DMS 273 (cell line): ENCODE results near the gene RFX4.
"Not testable (repeated sequence)": the region's sequence is repeated elsewhere in the genome, so short reads cannot be mapped to it uniquely, and the experiment has no call there.

Source experiments
- DNase-seq: peaks from one replicate; lab custom pipeline; 2025; ENCODE audit not compliant: unreplicated experiment; lab: John Stamatoyannopoulos, UW

Gene RFX4

GRCh38 chr12:106685381-106685780 lies 102.6 kb downstream of the RFX4 start:
- DNase-seq = peak; percentile 3

- DNase-seq = no peak
Measured at GRCh38 chr12:106687672-106688071, 104.9 kb downstream of the RFX4 start.

- no peak for DNase-seq
Measured at GRCh38 chr12:106690569-106691305, 107.9 kb downstream of the RFX4 start.

DNA sequence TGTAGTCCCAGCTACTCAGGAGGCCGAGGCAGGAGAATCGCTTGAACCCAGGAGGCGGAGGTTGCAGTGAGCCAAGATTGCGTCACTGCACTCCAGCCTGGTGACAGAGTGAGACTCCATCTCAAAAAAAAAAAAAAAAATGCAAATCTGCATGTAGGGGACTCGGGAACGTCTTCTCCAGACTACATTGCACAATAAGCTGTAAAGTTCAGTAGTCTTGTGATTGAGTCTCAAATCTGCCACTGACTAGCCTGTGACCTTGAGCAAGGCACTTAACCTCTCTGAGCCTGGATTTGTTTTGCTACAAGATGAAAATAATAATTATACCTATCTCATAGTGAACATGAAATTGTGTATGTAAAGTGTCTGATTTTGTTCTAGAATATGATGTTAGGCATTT lies 109.2 kb downstream of the RFX4 start:
- not testable (repeated sequence) for DNase-seq

DNA sequence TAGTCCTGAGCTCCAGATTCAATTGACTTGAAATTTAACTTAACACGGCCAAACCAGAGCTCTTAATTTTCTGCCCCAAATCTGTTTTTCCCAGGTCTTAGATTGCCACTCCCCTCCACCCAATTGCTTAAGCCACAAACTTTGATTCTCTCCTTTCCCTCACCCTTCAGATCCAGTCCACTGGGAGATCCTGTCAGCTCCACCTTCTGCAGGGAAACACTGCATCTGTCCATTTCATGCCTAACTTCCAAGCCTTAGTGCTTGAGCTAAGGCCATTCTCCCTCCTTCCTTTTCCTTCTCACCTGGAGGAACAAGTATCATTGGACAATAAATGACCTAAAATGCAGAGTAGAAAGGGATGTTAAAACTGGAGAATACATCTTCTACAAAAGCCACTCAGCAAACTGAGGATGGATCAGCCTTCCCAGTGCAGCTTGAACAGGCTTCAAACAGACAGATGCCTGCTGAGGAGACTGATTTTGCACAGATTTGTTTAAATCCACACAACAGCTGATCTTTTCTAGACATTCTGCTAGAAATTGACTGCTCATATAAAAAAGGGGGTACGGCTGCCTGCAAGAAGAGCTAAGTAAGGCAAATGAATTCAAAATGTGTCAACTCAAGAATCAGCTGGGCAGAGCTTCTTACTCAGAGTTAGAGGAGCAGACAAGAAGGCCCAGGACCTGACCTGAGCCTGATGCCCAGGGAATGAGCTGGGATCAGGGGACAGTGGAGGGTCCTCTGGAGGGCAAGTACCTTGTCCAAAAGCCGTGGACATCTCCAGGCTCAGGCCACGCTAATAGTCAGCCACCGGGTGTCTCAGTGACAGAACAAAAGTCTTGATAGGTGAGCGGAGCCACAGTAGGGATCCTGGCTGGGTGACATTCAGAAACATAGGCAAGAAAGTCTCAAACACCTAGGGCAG lies 110.4 kb downstream of the RFX4 start:
- DNase-seq = no peak

GRCh38 chr12:106696071-106696470 lies 113.3 kb downstream of the RFX4 start:
- DNase-seq = no peak

GRCh38 chr12:106696681-106697417 lies 114.0 kb downstream of the RFX4 start:
- DNase-seq = peak; percentile 4

GRCh38 chr12:106704081-106704480 lies 121.3 kb downstream of the RFX4 start:
- DNase-seq = peak; percentile 3

- no peak for DNase-seq
Measured at GRCh38 chr12:106705971-106706370, 123.2 kb downstream of the RFX4 start.

- DNase-seq = peak; percentile 3
Measured at GRCh38 chr12:106709068-106709511, 126.3 kb downstream of the RFX4 start.

GRCh38 chr12:106710143-106710893 lies 127.5 kb downstream of the RFX4 start:
- DNase-seq = no peak

DNA sequence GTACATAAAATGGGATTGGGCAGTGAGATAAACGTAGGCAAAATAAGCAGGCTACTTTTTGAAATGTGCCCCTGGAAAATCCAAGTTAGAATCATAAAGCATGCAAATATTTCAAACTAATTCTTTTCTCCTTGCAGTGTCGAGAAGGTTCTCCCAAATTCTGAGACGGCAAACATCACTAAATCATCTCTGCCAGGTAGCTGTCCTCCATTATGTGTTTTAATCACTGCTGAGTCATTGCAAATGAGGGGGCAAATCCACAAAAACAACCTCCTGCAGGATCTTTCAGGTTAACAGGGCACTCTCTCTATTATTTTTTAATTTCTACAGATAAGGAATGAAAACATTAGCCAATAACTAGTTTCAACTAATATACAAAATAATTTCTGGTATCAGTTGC lies 128.5 kb downstream of the RFX4 start:
- DNase-seq = no peak

DNA sequence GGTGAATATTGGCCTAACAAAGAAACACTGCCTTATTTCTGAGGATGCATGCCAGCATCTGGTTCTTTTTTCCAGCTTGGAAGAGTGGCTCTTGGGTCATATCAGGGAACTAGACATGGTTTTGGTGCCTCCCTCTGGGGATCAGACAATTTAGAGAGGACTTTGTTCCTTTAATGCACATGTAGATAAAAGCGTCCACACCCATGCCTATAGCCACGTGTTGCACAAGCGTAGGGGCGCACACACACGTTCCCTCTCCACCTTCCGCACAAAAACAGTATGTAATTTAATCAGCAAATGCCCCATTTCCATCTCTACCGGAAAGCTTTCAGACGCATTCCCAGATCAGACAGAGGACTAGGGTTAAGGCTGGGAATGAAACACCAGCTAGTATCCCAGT lies 130.0 kb downstream of the RFX4 start:
- no peak for DNase-seq

DNA sequence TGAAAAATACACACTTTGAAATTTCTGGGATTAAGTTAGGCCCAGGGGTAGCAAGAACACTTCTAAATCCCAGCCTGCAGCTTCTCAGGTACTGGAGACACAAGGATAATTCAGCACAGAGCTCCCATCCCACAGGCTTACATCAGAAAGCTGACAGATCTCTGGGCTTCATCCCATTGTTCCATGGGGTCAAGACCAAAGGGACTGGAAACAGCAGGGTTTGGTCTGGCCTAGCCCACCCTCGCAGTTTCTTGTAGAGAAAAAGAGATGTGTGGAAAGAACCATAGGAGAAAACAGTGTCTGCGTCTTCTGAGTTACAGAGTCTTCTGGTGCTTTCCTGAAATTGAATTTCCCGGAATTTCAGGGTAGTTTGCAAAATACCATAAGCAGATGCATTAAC lies 132.1 kb downstream of the RFX4 start:
- no peak for DNase-seq

DNA sequence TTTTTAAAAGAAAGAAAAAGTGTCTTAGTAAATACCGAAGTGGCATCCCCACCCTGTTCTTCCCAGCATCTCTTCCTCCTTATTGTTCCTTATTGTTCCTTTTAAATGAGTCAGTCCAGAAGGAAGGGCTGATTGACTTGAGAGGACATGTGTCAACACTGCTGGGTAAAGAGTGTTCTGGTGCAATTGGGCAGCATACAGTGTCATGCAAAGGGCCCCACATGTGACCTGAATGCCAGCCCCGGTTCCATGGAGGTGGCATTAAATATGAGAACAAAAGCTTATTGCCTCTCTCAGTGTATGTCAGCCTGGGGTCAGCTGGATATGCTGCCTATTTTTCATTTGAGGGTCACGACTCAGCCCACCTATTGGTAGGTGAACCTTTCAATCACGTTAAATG lies 132.8 kb downstream of the RFX4 start:
- no peak for DNase-seq

GRCh38 chr12:106717673-106718072 lies 134.9 kb downstream of the RFX4 start:
- no peak for DNase-seq

GRCh38 chr12:106719879-106720278 lies 137.1 kb downstream of the RFX4 start:
- DNase-seq = no peak

DNA sequence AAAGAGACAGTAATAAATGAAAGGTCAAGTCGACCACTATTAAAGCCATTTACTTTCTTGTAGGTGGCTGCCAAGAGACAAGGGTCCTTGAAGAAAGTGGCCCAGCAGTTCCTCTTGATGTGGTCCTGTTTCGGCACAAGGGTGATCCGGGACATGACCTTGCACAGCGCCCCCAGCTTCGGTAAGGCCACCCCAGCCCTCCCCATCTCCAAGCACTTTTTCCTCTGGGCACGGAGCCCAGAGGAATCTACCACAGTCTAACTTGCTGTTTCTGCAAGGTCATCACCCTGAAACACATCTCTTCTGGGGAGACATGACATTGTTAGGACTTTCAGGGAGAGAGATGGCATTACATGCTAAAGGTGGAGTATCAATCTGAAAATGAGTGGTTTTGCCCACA lies 137.9 kb downstream of the RFX4 start:
- no peak for DNase-seq

DNA sequence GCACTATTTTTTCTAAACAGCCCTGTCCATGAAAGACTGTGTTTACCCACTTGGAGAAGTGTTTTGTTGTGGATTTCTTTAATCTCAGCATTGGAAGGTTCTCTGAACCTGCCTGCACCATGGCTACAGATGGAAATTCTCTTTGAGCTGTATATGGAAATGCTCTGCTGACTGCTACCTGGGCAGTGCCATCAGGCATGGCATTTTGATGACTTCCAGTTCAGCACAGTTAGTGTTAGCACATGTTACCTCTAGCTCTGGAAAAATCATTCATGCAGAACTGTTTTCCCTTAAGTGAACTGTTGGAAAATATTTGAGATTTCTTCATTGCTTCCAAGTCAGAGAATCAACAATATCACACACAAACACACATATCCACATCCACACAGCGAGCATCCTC lies 139.1 kb downstream of the RFX4 start:
- no peak for DNase-seq

DNA sequence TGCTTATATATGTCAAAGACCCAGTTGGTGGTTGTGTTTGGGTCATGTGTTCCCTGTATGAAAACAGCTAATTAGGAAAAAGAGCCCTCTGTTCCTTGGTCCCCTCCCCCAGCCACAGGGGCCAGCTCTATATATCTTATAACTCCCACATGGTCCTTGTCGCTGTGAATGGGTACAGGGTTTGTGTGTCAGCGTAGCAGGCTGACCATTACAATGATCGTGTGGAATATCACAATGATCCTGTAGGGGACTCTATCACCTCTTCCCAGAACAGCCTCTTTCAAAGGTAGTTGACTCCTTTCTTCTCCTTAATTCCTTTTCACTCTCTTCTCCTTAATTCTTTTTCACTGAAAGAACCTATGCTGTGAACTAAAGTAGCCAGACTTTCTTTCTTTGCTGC lies 140.0 kb downstream of the RFX4 start:
- DNase-seq = no peak

- no peak for DNase-seq
Measured at GRCh38 chr12:106723416-106723815, 140.6 kb downstream of the RFX4 start.
